ENCODE data around the gene TTC23.

TTC23 gene

GRCh38 chr15:99138491-99138982 lies 110.8 kb downstream of the TTC23 start:
- Histone ChIP-seq H3K4ac (ENCODE audit: low read depth, low read length) (no peak overlapping the region), H2AK5ac (ENCODE audit: low read length) (no peak overlapping the region), H4K12ac (ENCODE audit: low read depth, low read length) (no peak overlapping the region), H3K18ac (ENCODE audit: low read length) (no peak overlapping the region), H3K4me2 (ENCODE audit: low read length) (no peak overlapping the region), H3K4me3 (ENCODE audit: low read depth, low read length) (no peak overlapping the region), H3K9ac (ENCODE audit: low read length) (no peak overlapping the region), H3K27me3 (ENCODE audit: insufficient read depth, low read length) (no peaks in the 10 kb centered on the region), H2BK120ac (ENCODE audit: insufficient read depth, low read length, poor library complexity) (no peak overlapping the region), H3K79me1 (ENCODE audit: low read length) (no peaks in the 10 kb centered on the region), H3K27ac (ENCODE audit: low read depth, low read length) (no peak overlapping the region), H3K14ac (ENCODE audit: low read length) (no peak overlapping the region), H3K36me3 (ENCODE audit: control insufficient read depth in 1 of 2, insufficient read depth in 2 of 2, low read length in 2 of 2) (peaks cover 16 to 24% of the 10 kb centered on the region in 2 experiments), H3K4me1 (ENCODE audit: control insufficient read depth in 1 of 2, insufficient read depth in 2 of 2, low read length in 2 of 2) (peaks cover 2 to 3% of the 10 kb centered on the region in 2 experiments), H2BK5ac (ENCODE audit: low read depth, low read length, poor library complexity) (no peak overlapping the region), H3K23ac (ENCODE audit: low read length) (no peak overlapping the region), H2BK12ac (ENCODE audit: low read length) (no peak overlapping the region), H3K9me3 (ENCODE audit: insufficient read depth, low read depth, low read length) (peaks cover 4% of the 10 kb centered on the region), H4K8ac (ENCODE audit: low read depth, low read length) (no peak overlapping the region), H2AFZ (ENCODE audit: insufficient read depth, low read length, poor library complexity) (no peak overlapping the region), H3K79me2 (ENCODE audit: control insufficient read depth, insufficient read depth, low read length, poor library complexity) (no peaks in the 10 kb centered on the region), H4K91ac (ENCODE audit: low read depth, low read length) (no peak overlapping the region)
- no peak for DNase-seq
- no CpG with 5 or more reads among the region's 15 CpGs for WGBS (ENCODE audit: extremely low coverage, insufficient coverage, insufficient read length)

DNA sequence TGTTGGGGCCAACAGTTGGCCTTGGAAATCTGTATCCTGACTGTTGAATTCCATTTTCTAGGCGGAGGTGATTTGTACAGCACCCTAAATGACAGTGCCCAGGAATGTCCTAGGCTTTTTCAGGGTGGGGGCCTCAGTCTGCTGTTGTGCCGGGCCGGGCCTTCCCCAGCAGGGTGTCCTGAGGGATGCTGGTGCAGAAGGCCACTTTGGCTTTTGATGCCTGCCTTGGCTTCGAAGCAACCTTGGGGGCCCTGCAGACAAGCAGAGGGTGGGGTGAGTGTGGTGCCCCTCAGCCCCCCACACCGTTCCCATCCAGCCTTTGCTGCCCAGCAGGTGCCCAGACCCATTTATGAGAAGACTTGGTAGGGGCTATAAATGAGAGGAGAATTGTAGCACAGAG lies 111.5 kb downstream of the TTC23 start:
- Histone ChIP-seq H2AK5ac (ENCODE audit: low read length) (no peak overlapping the region), H4K8ac (ENCODE audit: low read depth, low read length) (no peak overlapping the region), H3K18ac (ENCODE audit: low read length) (no peak overlapping the region)

GRCh38 chr15:99137111-99137546 lies 112.3 kb downstream of the TTC23 start:
- Histone ChIP-seq H4K8ac (ENCODE audit: low read depth, low read length) (no peak overlapping the region), H3K79me1 (ENCODE audit: low read length) (no peaks in the 10 kb centered on the region), H3K9ac (ENCODE audit: low read length) (no peak overlapping the region), H2BK120ac (ENCODE audit: insufficient read depth, low read length, poor library complexity) (no peak overlapping the region), H3K36me3 (ENCODE audit: control insufficient read depth in 1 of 2, insufficient read depth in 2 of 2, low read length in 2 of 2) (peaks cover 20 to 31% of the 10 kb centered on the region in 2 experiments), H4K91ac (ENCODE audit: low read depth, low read length) (no peak overlapping the region), H3K14ac (ENCODE audit: low read length) (no peak overlapping the region), H3K27ac (ENCODE audit: low read depth, low read length) (no peak overlapping the region), H3K18ac (ENCODE audit: low read length) (no peak overlapping the region), H3K4me1 (ENCODE audit: control insufficient read depth in 1 of 2, insufficient read depth in 2 of 2, low read length in 2 of 2) (peaks cover 2 to 3% of the 10 kb centered on the region in 2 experiments), H3K4ac (ENCODE audit: low read depth, low read length) (no peak overlapping the region), H3K9me3 (ENCODE audit: insufficient read depth, low read depth, low read length) (peaks cover 4% of the 10 kb centered on the region), H3K27me3 (ENCODE audit: insufficient read depth, low read length) (no peaks in the 10 kb centered on the region), H3K4me3 (ENCODE audit: low read depth, low read length) (no peak overlapping the region), H4K12ac (ENCODE audit: low read depth, low read length) (no peak overlapping the region), H2BK5ac (ENCODE audit: low read depth, low read length, poor library complexity) (no peak overlapping the region), H2AFZ (ENCODE audit: insufficient read depth, low read length, poor library complexity) (no peak overlapping the region), H3K4me2 (ENCODE audit: low read length) (no peak overlapping the region), H3K23ac (ENCODE audit: low read length) (no peak overlapping the region), H2BK12ac (ENCODE audit: low read length) (no peak overlapping the region), H3K79me2 (ENCODE audit: control insufficient read depth, insufficient read depth, low read length, poor library complexity) (no peaks in the 10 kb centered on the region), H2AK5ac (ENCODE audit: low read length) (no peak overlapping the region)
- no peak for DNase-seq
- no CpG with 5 or more reads among the region's 13 CpGs for WGBS (ENCODE audit: extremely low coverage, insufficient coverage, insufficient read length)

More for the DNA sequence above, 111.5 kb downstream of the TTC23 start:
- peaks cover 16 to 24% of the 10 kb centered on the region in 2 experiments for H3K36me3 ChIP-seq (ENCODE audit: control insufficient read depth in 1 of 2, insufficient read depth in 2 of 2, low read length in 2 of 2)
- H3K79me2 ChIP-seq (ENCODE audit: control insufficient read depth, insufficient read depth, low read length, poor library complexity): no peaks in the 10 kb centered on the region
- no peak overlapping the region for H3K4ac ChIP-seq (ENCODE audit: low read depth, low read length)
- H3K4me2 ChIP-seq (ENCODE audit: low read length): no peak overlapping the region
- H3K4me3 ChIP-seq (ENCODE audit: low read depth, low read length): no peak overlapping the region
- peak overlapping the region; percentile 18 for H4K12ac ChIP-seq (ENCODE audit: low read depth, low read length)
- no peak overlapping the region for H2BK120ac ChIP-seq (ENCODE audit: insufficient read depth, low read length, poor library complexity)
- H3K14ac ChIP-seq (ENCODE audit: low read length): no peak overlapping the region
- DNase-seq: no peak
- no peak overlapping the region for H3K9ac ChIP-seq (ENCODE audit: low read length)
- H4K91ac ChIP-seq (ENCODE audit: low read depth, low read length): no peak overlapping the region
- no peak overlapping the region for H3K27ac ChIP-seq (ENCODE audit: low read depth, low read length)
- no peaks in the 10 kb centered on the region for H3K27me3 ChIP-seq (ENCODE audit: insufficient read depth, low read length)
- no peaks in the 10 kb centered on the region for H3K79me1 ChIP-seq (ENCODE audit: low read length)
- H3K9me3 ChIP-seq (ENCODE audit: insufficient read depth, low read depth, low read length): peaks cover 4% of the 10 kb centered on the region
- no peak overlapping the region for H2AFZ ChIP-seq (ENCODE audit: insufficient read depth, low read length, poor library complexity)
- WGBS (ENCODE audit: extremely low coverage, insufficient coverage, insufficient read length): no CpG with 5 or more reads among the region's 5 CpGs
- H2BK12ac ChIP-seq (ENCODE audit: low read length): no peak overlapping the region
- H2BK5ac ChIP-seq (ENCODE audit: low read depth, low read length, poor library complexity): no peak overlapping the region
- H3K23ac ChIP-seq (ENCODE audit: low read length): no peak overlapping the region
- peaks cover 2 to 3% of the 10 kb centered on the region in 2 experiments for H3K4me1 ChIP-seq (ENCODE audit: control insufficient read depth in 1 of 2, insufficient read depth in 2 of 2, low read length in 2 of 2)

GRCh38 chr15:99135194-99135593 lies 114.2 kb downstream of the TTC23 start:
- no peak overlapping the region for H3K4ac ChIP-seq (ENCODE audit: low read depth, low read length)
- no peak overlapping the region for H2BK5ac ChIP-seq (ENCODE audit: low read depth, low read length, poor library complexity)
- peaks cover 36 to 51% of the 10 kb centered on the region in 2 experiments for H3K36me3 ChIP-seq (ENCODE audit: control insufficient read depth in 1 of 2, insufficient read depth in 2 of 2, low read length in 2 of 2)

More at GRCh38 chr15:99135194-99135593, 114.2 kb downstream of the TTC23 start:
- no peak overlapping the region for H4K91ac ChIP-seq (ENCODE audit: low read depth, low read length)
- H3K23ac ChIP-seq (ENCODE audit: low read length): no peak overlapping the region
- no peak overlapping the region for H3K4me3 ChIP-seq (ENCODE audit: low read depth, low read length)
- no peak overlapping the region for H3K9ac ChIP-seq (ENCODE audit: low read length)
- H3K27me3 ChIP-seq (ENCODE audit: insufficient read depth, low read length): no peaks in the 10 kb centered on the region
- H3K79me1 ChIP-seq (ENCODE audit: low read length): no peaks in the 10 kb centered on the region
- H3K14ac ChIP-seq (ENCODE audit: low read length): no peak overlapping the region
- no peak overlapping the region for H3K4me2 ChIP-seq (ENCODE audit: low read length)
- no peak overlapping the region for H2AFZ ChIP-seq (ENCODE audit: insufficient read depth, low read length, poor library complexity)
- no peak overlapping the region for H3K18ac ChIP-seq (ENCODE audit: low read length)
- H4K8ac ChIP-seq (ENCODE audit: low read depth, low read length): no peak overlapping the region
- H3K4me1 ChIP-seq (ENCODE audit: control insufficient read depth in 1 of 2, insufficient read depth in 2 of 2, low read length in 2 of 2): peaks cover 2 to 3% of the 10 kb centered on the region in 2 experiments
- H2BK12ac ChIP-seq (ENCODE audit: low read length): no peak overlapping the region
- WGBS (ENCODE audit: extremely low coverage, insufficient coverage, insufficient read length): no CpG with 5 or more reads among the region's 4 CpGs
- H3K79me2 ChIP-seq (ENCODE audit: control insufficient read depth, insufficient read depth, low read length, poor library complexity): no peaks in the 10 kb centered on the region
- peaks cover 4% of the 10 kb centered on the region for H3K9me3 ChIP-seq (ENCODE audit: insufficient read depth, low read depth, low read length)
- no peak overlapping the region for H2BK120ac ChIP-seq (ENCODE audit: insufficient read depth, low read length, poor library complexity)
- no peak overlapping the region for H2AK5ac ChIP-seq (ENCODE audit: low read length)
- H3K27ac ChIP-seq (ENCODE audit: low read depth, low read length): no peak overlapping the region
- no peak overlapping the region for H4K12ac ChIP-seq (ENCODE audit: low read depth, low read length)
- DNase-seq: no peak
